Tibial nerve (tissue), 4 donors: ENCODE results near the gene KRT6C. TPM values are rescaled to one million over a fixed set of nuclear protein-coding genes. Genes with fewer than 3 reads are reported as not detected.

Experiments used
- DNase-seq, 2 donors: peaks; one replicate each; pipeline ENCODE4 v3.0.0-alpha.2; 2019; ENCODE audit warnings: low spot score in 2 of 2
- H3K27ac ChIP-seq, 4 donors: fragments of 200-600 bp; sonication (generic) in 3 of 4; one replicate each; pipeline ENCODE4 v1.5.1; 2017 to 2019; ENCODE audit warnings: mild to moderate bottlenecking in 1 of 4
- H3K27me3 ChIP-seq, 2 donors: fragments of 200-600 bp; sonication (generic) in 1 of 2; one replicate each; pipeline versions ENCODE4 v1.5.1 to v1.6.0; 2017 to 2019
- H3K36me3 ChIP-seq, 3 donors: fragments of 200-600 bp; sonication (generic); one replicate each; pipeline ENCODE4 v1.5.1; 2018 to 2019
- H3K4me1 ChIP-seq, 4 donors: fragments of 200-600 bp; sonication (generic) in 3 of 4; one replicate each; pipeline ENCODE4 v1.5.1; 2017 to 2019
- H3K4me3 ChIP-seq, 4 donors: fragments of 200-600 bp; sonication (generic) in 3 of 4; one replicate each; pipeline ENCODE4 v1.5.1; 2017 to 2019; ENCODE audit warnings: mild to moderate bottlenecking in 1 of 4, moderate library complexity in 1 of 4
- H3K9me3 ChIP-seq, 4 donors: fragments of 200-600 bp; sonication (generic) in 3 of 4; one replicate each; pipeline ENCODE4 v1.5.1; 2017 to 2019
- EP300 ChIP-seq, 2 donors: sonication (generic); formaldehyde crosslinking; IDR thresholded peaks; one replicate each; pipeline ENCODE4 v1.6.1; 2017; ENCODE audit warnings: antibody characterized with exemption in 2 of 2, mild to moderate bottlenecking in 1 of 2
- POLR2A ChIP-seq, 2 donors: fragments of 450-650 bp; IDR thresholded peaks; one replicate each; pipeline ENCODE4 v1.6.1; 2017; ENCODE audit warnings: antibody characterized with exemption in 2 of 2, mild to moderate bottlenecking in 2 of 2, moderate library complexity in 2 of 2
- WGBS, 2 donors: methylation state at CpG; one replicate each; pipeline ENCODE4 v1.1.5; 2018; 5-methylcytosine and 5-hydroxymethylcytosine counted together
- total RNA-seq, 4 donors: library from RNA; depleted of rRNA; stranded (reverse); fragments of >200 nt; gene quantifications; one replicate each; pipeline ENCODE4 v1.1.0, GENCODE V29; 2016
- TF ChIP-seq, protein P1 (sequence below), 5 experiments: fragments of 200-600 bp in 3 of 5; fragments of 450-650 bp in 2 of 5; sonication (generic) in 3 of 5; IDR thresholded peaks; one replicate each; pipeline ENCODE4 v1.5.1; 2016 to 2019; ENCODE audit warnings: antibody characterized with exemption in 5 of 5, mild to moderate bottlenecking in 3 of 5, moderate library complexity in 2 of 5

The KRT6C gene
- total RNA-seq, 4 donors from 2014 or later = not detected

DNA sequence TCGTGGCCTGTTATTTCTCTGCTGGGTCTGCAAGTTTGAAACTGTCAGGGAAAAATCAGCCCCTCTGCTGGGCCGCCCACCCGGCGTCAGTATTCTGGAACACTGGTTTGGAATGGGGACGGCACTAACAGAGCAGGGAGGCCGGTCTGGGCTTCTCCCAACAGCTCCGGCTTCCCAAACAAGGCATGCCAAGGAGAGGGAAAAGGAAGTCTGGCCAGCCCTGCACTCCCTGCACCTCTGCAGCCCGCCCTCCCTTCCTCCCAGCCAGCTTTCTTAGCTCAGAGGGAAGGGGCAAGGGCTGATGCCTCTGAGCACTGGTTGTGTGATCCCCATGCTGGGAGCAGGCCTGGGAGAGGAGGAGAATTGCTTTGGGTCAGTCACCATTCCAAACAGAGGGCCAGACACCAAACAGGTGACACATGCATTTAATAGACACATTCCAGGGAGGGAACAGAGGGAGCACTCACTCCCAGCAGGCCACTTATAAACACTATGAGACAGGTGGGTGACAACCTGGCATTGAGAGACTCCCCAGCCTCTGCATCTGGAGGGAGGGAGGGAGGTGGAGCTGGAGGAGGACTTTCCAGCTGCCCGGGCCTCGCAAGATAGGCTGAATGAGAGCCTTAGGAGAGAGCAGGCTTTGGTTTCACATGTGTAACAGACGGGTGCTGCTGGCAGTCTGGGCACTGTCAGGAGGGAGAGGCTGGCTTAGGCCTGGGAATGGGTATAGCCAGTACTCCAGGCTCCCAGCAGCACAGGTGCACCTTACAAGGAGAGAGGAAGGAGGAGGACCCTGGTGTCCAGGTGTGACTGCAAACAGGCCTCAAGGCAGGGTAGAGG is 49.7 kb downstream of the KRT6C start:
- TF ChIP-seq, protein P1, sequence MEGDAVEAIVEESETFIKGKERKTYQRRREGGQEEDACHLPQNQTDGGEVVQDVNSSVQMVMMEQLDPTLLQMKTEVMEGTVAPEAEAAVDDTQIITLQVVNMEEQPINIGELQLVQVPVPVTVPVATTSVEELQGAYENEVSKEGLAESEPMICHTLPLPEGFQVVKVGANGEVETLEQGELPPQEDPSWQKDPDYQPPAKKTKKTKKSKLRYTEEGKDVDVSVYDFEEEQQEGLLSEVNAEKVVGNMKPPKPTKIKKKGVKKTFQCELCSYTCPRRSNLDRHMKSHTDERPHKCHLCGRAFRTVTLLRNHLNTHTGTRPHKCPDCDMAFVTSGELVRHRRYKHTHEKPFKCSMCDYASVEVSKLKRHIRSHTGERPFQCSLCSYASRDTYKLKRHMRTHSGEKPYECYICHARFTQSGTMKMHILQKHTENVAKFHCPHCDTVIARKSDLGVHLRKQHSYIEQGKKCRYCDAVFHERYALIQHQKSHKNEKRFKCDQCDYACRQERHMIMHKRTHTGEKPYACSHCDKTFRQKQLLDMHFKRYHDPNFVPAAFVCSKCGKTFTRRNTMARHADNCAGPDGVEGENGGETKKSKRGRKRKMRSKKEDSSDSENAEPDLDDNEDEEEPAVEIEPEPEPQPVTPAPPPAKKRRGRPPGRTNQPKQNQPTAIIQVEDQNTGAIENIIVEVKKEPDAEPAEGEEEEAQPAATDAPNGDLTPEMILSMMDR (IDR thresholded peaks at IDR 0.05) = no peak
- no peaks in the 10 kb centered on the region for H3K36me3 ChIP-seq

DNA sequence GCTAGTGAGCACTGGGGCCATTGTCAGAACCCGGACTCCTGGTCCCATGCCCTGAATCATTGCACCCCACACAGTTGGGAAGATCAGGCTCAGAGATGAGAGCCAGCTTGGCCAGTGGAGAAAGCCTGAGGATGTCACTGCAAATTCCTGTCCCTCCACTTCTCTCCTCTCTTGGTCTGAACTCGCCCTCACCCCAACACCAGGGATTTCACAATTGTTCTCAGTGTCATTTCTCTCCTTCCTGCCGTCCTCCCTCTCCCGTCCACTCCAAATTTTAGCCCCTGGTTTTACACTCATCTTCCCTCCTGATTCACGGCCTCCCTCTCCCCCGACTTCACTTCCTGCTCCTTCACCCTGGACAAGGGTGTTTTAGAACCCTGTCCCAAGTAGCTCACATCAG is 50.6 kb downstream of the KRT6C start:
- Histone ChIP-seq H3K36me3 (no peaks in the 10 kb centered on the region), H3K27ac (peak overlapping the region in 1 of 4 donors; percentile 37), H3K27me3 (no peaks in the 10 kb centered on the region), H3K4me1 (peaks cover 0 to 8% (median 0%) of the 10 kb centered on the region in 4 donors), H3K9me3 (no peaks in the 10 kb centered on the region), H3K4me3 (no peak overlapping the region)
- 55 to 66% methylated on average over 6 of the region's 6 CpGs for WGBS, 2 donors
- DNase-seq = no peak
- TF ChIP-seq, protein P1 (IDR thresholded peaks at IDR 0.05) = no peak
- TF ChIP-seq POLR2A (IDR thresholded peaks at IDR 0.05) (no peak), EP300 (IDR thresholded peaks at IDR 0.05) (no peak)

More for the DNA sequence above, 49.7 kb downstream of the KRT6C start:
- no peaks in the 10 kb centered on the region for H3K9me3 ChIP-seq
- 49 to 58% methylated on average over 11 of the region's 11 CpGs for WGBS, 2 donors
- DNase-seq = no peak
- H3K4me3 ChIP-seq = no peak overlapping the region
- peak overlapping the region in 1 of 4 donors; percentile 37 for H3K27ac ChIP-seq
- peaks cover 0 to 8% (median 0%) of the 10 kb centered on the region in 4 donors for H3K4me1 ChIP-seq
- H3K27me3 ChIP-seq = no peaks in the 10 kb centered on the region

DNA sequence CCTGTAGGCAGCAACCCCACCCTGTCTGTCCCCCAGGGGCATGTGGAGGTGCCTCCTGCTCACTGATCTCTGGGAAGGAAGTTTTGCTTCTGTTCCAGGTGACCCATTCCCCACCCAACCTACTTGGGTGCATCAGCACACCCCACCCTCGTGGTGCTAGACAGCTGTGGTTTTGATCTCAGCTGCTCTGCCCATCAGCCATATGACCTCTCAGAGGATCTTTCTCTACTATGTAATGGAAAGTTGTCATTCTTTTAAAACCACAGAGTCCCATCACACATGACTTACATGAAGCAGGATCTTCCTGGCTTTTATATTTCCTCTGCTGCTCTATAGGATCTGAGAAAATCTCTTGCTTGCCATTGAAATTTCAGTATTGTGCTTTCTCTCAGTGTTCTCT is 53.9 kb downstream of the KRT6C start:
- TF ChIP-seq POLR2A (IDR thresholded peaks at IDR 0.05) (no peak), EP300 (IDR thresholded peaks at IDR 0.05) (no peak)
- TF ChIP-seq, protein P1 (IDR thresholded peaks at IDR 0.05) = no peak
- DNase-seq = no peak
- H3K4me1 ChIP-seq = peaks cover 0 to 34% (median 5%) of the 10 kb centered on the region in 4 donors

DNA sequence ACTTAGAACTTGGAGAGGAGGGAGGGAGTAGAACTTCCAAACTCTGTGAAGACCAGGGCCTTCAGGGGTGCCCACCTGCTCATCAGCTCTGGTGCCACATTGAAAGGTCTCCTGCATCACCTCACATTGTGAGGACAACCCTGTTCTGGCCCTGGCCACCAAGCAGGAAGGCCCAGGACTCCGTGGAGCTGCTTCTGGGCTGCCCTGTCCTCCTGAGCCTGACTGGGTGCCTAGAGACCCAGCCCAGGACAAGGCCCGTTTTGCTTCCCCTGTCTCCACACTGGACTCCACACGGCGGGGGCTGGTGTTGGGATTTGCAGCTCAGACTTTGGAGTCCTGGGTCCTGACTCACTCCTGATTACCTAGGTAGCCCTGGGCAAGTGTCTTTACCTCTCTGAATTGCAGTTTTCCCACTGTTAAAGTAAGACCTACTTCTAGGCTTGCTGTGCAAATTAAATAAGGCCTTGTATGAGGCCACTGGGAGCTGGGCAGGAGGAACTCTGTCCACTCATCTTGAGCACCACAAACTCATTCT is 55.0 kb downstream of the KRT6C start:
- TF ChIP-seq, protein P1 (IDR thresholded peaks at IDR 0.05) = no peak
- TF ChIP-seq EP300 (IDR thresholded peaks at IDR 0.05) (no peak), POLR2A (IDR thresholded peaks at IDR 0.05) (no peak)
- WGBS, 2 donors = 83 to 89% methylated on average over 3 to 4 of the region's 4 CpGs
- H3K4me3 ChIP-seq = no peak overlapping the region

More for the DNA sequence above, 53.9 kb downstream of the KRT6C start:
- no peaks in the 10 kb centered on the region for H3K36me3 ChIP-seq
- H3K27me3 ChIP-seq = no peaks in the 10 kb centered on the region
- H3K27ac ChIP-seq = no peak overlapping the region
- no peak overlapping the region for H3K4me3 ChIP-seq
- WGBS, 2 donors = 44 to 57% methylated on average over 1 of the region's 1 CpG
- H3K9me3 ChIP-seq = no peaks in the 10 kb centered on the region

More for the DNA sequence above, 55.0 kb downstream of the KRT6C start:
- Histone ChIP-seq H3K36me3 (no peaks in the 10 kb centered on the region), H3K27ac (no peak overlapping the region), H3K27me3 (no peaks in the 10 kb centered on the region), H3K4me1 (peaks cover 0 to 31% (median 5%) of the 10 kb centered on the region in 4 donors), H3K9me3 (no peaks in the 10 kb centered on the region)
- DNase-seq = no peak

Other genes starting within 250 kb of the KRT6C start
- 10 to 100 TPM in 1 of 4 donors, 1 to 10 TPM in 3; 2.5 to 33.9 (median 6.3) TPM for gene KRT7, start 240.6 kb downstream of the KRT6C start, total RNA-seq
- gene KRT86, start 199.2 kb downstream of the KRT6C start, total RNA-seq = not detected
- gene KRT81, start 182.3 kb downstream of the KRT6C start, total RNA-seq = not detected
- not detected for gene KRT83, start 152.4 kb downstream of the KRT6C start, total RNA-seq
- not detected for gene KRT85, start 106.3 kb downstream of the KRT6C start, total RNA-seq
- not detected for gene KRT84, start 88.2 kb downstream of the KRT6C start, total RNA-seq
- not detected for gene KRT82, start 67.5 kb downstream of the KRT6C start, total RNA-seq
- not detected for gene KRT75, start 39.4 kb downstream of the KRT6C start, total RNA-seq
- gene KRT6B, start 21.7 kb downstream of the KRT6C start, total RNA-seq = not detected
- under 1 TPM in 1 of 4 donors, not detected in 3; 0.30 TPM for gene KRT6A, start 19.5 kb upstream of the KRT6C start, total RNA-seq
- 1 to 10 TPM in 1 of 4 donors, under 1 TPM in 1, not detected in 2; 0.22 to 2.7 TPM for gene KRT5, start 46.6 kb upstream of the KRT6C start, total RNA-seq
- gene KRT71, start 79.3 kb upstream of the KRT6C start, total RNA-seq = not detected
- not detected for gene KRT74, start 100.0 kb upstream of the KRT6C start, total RNA-seq
- gene KRT72, start 127.7 kb upstream of the KRT6C start, total RNA-seq = not detected
- not detected for gene KRT73, start 144.8 kb upstream of the KRT6C start, total RNA-seq
- not detected for gene KRT2, start 178.4 kb upstream of the KRT6C start, total RNA-seq
- gene KRT1, start 206.6 kb upstream of the KRT6C start, total RNA-seq = not detected
- gene KRT77, start 229.7 kb upstream of the KRT6C start, total RNA-seq = not detected